Panc1 (cell line): ENCODE results near the gene ZNF808.
"Not testable (repeated sequence)": the region's sequence is repeated elsewhere in the genome, so short reads cannot be mapped to it uniquely, and the experiment has no call there.

ENCODE experiments used
- POLR2AphosphoS5 ChIP-seq: IDR thresholded peaks from 2 replicates; pipeline ENCODE4 v1.6.1; 2012; ENCODE audit warnings: mild to moderate bottlenecking, low read depth, low read length, moderate library complexity
- TF ChIP-seq, protein P1 (sequence below): fragments of 450-650 bp; IDR thresholded peaks from 2 replicates; pipeline ENCODE4 v1.5.1; 2017; ENCODE audit warnings: mild to moderate bottlenecking

GRCh38 chr19:52485064-52485463, 42.4 kb upstream of the ZNF808 start:
- TF ChIP-seq, protein P1, sequence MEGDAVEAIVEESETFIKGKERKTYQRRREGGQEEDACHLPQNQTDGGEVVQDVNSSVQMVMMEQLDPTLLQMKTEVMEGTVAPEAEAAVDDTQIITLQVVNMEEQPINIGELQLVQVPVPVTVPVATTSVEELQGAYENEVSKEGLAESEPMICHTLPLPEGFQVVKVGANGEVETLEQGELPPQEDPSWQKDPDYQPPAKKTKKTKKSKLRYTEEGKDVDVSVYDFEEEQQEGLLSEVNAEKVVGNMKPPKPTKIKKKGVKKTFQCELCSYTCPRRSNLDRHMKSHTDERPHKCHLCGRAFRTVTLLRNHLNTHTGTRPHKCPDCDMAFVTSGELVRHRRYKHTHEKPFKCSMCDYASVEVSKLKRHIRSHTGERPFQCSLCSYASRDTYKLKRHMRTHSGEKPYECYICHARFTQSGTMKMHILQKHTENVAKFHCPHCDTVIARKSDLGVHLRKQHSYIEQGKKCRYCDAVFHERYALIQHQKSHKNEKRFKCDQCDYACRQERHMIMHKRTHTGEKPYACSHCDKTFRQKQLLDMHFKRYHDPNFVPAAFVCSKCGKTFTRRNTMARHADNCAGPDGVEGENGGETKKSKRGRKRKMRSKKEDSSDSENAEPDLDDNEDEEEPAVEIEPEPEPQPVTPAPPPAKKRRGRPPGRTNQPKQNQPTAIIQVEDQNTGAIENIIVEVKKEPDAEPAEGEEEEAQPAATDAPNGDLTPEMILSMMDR = not testable (repeated sequence)
- TF ChIP-seq POLR2AphosphoS5 = not testable (repeated sequence)
